AG10803 (cell line): Measurements from ENCODE around the gene C1R.
"Not testable (repeated sequence)": the region's sequence is repeated elsewhere in the genome, so short reads cannot be mapped to it uniquely, and the experiment has no call there.

ENCODE experiments used
- DNase-seq: peaks from one replicate; pipeline ENCODE4 v3.0.0; 2010; ENCODE audit warnings: low read depth
- H3K4me3 ChIP-seq: 2 replicates; pipeline ENCODE4 v1.5.1; 2011; ENCODE audit warnings: mild to moderate bottlenecking, low read length, control low read depth
- TF ChIP-seq, protein P1 (sequence below): conservative IDR thresholded peaks from 2 replicates; pipeline ENCODE4 v1.5.1; 2011; ENCODE audit warnings: mild to moderate bottlenecking, low read length, control low read depth, inconsistent platforms

The C1R gene

DNA sequence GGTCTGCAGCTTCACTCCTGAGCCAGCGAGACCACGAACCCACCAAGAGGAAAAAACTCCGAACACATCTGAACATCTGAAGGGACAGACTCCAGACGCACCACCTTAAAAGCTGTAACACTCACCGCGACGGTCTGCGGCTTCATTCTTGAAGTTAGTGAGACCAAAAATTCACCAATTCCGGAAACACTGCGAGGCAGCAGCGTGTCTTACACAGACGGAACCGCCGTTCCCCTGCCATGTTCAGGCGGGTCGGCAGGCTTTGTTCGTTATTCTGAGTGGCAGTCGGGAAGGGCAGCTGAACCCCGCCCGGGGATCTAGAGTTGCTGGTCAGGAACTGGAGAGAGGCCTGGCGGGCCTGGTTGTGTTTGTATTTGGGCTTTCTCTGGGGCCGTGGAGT lies 53.7 kb downstream of the C1R start:
- H3K4me3 ChIP-seq, result no peak overlapping the region
- DNase-seq, result no peak
- TF ChIP-seq, protein P1, sequence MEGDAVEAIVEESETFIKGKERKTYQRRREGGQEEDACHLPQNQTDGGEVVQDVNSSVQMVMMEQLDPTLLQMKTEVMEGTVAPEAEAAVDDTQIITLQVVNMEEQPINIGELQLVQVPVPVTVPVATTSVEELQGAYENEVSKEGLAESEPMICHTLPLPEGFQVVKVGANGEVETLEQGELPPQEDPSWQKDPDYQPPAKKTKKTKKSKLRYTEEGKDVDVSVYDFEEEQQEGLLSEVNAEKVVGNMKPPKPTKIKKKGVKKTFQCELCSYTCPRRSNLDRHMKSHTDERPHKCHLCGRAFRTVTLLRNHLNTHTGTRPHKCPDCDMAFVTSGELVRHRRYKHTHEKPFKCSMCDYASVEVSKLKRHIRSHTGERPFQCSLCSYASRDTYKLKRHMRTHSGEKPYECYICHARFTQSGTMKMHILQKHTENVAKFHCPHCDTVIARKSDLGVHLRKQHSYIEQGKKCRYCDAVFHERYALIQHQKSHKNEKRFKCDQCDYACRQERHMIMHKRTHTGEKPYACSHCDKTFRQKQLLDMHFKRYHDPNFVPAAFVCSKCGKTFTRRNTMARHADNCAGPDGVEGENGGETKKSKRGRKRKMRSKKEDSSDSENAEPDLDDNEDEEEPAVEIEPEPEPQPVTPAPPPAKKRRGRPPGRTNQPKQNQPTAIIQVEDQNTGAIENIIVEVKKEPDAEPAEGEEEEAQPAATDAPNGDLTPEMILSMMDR, result no peak

DNA sequence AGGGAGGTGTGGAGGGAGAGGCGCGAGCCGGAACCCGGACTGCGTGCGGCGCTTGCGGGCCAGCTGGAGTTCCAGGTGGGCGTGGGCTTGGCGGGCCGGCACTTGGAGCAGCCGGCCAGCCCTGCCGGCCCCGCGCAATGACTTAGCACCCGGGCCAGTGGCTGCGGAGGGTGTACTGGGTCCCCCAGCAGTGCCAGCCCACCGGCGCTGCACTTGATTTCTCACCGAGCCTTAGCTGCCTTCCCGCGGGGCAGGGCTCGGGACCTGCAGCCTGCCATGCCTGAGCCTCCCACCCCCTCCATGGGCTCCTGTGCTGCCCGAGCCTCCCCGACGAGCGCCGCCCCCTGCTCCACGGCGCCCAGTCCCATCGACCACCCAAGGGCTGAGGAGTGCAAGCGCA lies 54.8 kb downstream of the C1R start:
- not testable (repeated sequence) for DNase-seq, H3K4me3 ChIP-seq

DNA sequence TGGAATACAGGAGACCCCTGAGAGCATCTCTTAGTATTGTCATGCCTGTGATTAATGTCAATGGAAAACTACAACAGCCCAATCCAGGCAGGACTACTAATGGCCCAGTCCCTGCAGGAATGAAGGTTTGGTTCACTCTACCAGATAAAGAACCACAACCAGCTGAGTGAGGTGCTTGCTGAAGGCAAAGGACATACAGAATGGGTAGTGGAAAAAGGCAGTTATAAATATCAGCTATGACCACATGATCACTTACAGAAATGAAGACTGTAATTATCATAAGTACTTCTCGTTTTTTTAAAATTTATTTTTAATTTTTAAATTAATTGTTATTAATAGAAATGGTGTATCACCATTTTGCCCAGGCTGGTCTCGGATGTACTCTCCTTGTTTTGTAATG lies 56.8 kb downstream of the C1R start:
- DNase-seq, result no peak
- TF ChIP-seq, protein P1, result no peak
- no peak overlapping the region for H3K4me3 ChIP-seq

DNA sequence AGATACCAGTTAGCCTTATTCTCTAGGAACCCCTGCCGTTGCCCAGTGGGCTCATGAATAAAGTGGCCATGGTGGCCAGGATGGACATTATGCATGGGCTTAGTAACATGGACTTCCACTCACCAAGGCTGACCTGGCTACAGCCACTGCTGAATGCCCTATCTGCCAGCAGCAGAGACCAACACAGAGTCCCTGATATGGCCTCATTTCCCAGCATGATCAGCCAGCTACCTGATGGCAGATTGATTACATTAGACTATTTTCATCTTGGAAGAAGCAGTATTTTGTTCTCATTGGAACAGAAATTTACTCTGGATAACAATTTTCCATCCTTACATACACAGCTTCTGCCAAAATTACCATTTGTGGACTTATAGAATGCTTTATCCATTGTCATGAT lies 57.8 kb downstream of the C1R start:
- no peak overlapping the region for H3K4me3 ChIP-seq
- TF ChIP-seq, protein P1, result no peak
- no peak for DNase-seq

DNA sequence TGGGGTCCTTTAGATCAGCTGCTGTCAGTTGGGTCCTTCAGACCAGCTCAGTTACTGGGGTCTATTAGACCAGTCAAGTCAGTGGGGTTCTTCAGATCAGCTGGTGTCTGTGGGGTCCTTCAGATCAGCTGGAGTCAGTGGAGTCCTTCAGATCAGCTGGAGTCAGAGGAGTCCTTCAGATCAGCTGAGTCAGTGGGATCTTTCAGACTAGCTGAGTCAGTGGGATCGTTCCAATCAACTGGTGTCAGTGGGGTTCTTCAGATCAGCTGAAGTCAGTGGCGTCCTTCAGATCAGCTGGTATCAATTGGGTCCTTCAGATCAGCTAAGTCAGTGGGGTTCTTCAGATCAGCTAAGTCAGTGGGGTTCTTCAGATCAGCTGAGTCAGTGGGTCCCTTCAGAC lies 59.3 kb downstream of the C1R start:
- no peak overlapping the region for H3K4me3 ChIP-seq
- no peak for DNase-seq
- TF ChIP-seq, protein P1, result no peak

DNA sequence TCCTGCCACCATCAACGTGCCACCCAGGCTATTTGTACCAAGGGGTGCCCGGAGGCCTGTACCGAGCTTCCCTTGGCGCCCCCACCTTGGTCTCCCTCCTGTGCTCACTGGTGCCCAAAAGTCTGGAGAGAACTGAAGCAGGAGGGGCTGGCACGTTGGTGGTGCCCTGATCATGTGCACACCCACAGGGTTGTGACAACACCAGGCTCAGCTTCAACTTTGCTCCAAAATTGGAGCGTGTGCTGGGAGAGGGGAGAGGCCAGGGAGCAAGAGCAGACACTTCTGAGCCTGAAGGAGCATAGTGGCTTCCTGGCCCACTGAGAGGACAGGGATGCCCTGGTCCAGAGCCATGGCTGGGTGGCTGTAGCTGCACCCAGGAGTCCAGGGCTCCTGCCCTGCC lies 60.9 kb downstream of the C1R start:
- DNase-seq, result no peak
- TF ChIP-seq, protein P1, result no peak

More for the DNA sequence above, 60.9 kb downstream of the C1R start:
- H3K4me3 ChIP-seq, result no peak overlapping the region
